ENCODE measurements around the gene HARS1. TPM values are rescaled to one million over a fixed set of nuclear protein-coding genes. Genes with fewer than 3 reads are reported as not detected.
"Not testable (repeated sequence)": the region's sequence is repeated elsewhere in the genome, so short reads cannot be mapped to it uniquely, and the experiment has no call there.

Gene HARS1
- total RNA-seq, 1 donor from 2014 or later = 95.2 TPM

DNA sequence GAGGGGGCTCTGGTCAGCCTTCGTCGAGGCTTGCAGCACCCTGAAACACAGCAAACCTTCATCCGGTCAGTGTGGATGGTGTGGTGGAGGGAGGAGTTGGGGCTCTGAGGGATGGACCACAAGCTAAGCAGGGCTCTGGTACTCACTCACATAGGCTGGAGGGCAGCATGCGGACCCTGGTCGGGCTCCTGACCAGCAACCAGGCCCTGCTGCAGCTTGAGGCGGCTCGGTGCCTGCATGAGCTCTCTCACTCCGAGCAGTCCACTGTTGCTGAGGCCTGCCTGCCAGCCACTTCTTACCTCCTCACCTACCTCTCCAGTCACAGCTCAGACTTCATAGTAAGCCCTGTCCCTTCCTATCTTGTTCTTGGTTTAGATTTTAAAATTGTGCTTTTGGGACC, 49.5 kb downstream of the HARS1 start:
- Mint-ChIP-seq H3K27me3 (ENCODE audit: low read depth, unreplicated experiment) (no peaks in the 10 kb centered on the region), H3K36me3 (ENCODE audit: low read depth, unreplicated experiment) (peaks cover 11% of the 10 kb centered on the region), H3K9me3 (ENCODE audit: unreplicated experiment) (no peaks in the 10 kb centered on the region), H3K4me1 (ENCODE audit: low read depth, unreplicated experiment) (peaks cover 9% of the 10 kb centered on the region), H3K4me3 (ENCODE audit: unreplicated experiment) (no peak overlapping the region), H3K27ac (ENCODE audit: unreplicated experiment) (no peak overlapping the region)
- H3K27ac ChIP-seq (ENCODE audit: low read depth, low read length) = no peak overlapping the region
- H3K4me3 ChIP-seq (ENCODE audit: insufficient read depth, low read depth, low read length) = no peak overlapping the region
- no peaks in the 10 kb centered on the region for H3K9me3 ChIP-seq (ENCODE audit: insufficient read depth, low read depth, low read length)
- peaks cover 32% of the 10 kb centered on the region for H3K79me2 ChIP-seq (ENCODE audit: insufficient read depth, low read length)
- peaks cover 6% of the 10 kb centered on the region for H4K20me1 ChIP-seq (ENCODE audit: insufficient read depth, low read length)
- no peak overlapping the region for H2AFZ ChIP-seq (ENCODE audit: low read depth, low read length)
- no peak for FAIRE-seq
- no peaks in the 10 kb centered on the region for H3K27me3 ChIP-seq (ENCODE audit: insufficient read depth, low read length)
- H3K4me2 ChIP-seq (ENCODE audit: low read length) = no peak overlapping the region
- no peak overlapping the region for H3K9ac ChIP-seq (ENCODE audit: low read length)
- peaks cover 12% of the 10 kb centered on the region for H3K4me1 ChIP-seq (ENCODE audit: insufficient read depth, low read length)
- H3K36me3 ChIP-seq (ENCODE audit: insufficient read depth, low read length) = peaks cover 6% of the 10 kb centered on the region
- no peak for TF ChIP-seq EZH2 (IDR thresholded peaks at IDR 0.05; ENCODE audit: insufficient read depth, low read length)
- DNase-seq (ENCODE audit: low read depth) = no peak

DNA sequence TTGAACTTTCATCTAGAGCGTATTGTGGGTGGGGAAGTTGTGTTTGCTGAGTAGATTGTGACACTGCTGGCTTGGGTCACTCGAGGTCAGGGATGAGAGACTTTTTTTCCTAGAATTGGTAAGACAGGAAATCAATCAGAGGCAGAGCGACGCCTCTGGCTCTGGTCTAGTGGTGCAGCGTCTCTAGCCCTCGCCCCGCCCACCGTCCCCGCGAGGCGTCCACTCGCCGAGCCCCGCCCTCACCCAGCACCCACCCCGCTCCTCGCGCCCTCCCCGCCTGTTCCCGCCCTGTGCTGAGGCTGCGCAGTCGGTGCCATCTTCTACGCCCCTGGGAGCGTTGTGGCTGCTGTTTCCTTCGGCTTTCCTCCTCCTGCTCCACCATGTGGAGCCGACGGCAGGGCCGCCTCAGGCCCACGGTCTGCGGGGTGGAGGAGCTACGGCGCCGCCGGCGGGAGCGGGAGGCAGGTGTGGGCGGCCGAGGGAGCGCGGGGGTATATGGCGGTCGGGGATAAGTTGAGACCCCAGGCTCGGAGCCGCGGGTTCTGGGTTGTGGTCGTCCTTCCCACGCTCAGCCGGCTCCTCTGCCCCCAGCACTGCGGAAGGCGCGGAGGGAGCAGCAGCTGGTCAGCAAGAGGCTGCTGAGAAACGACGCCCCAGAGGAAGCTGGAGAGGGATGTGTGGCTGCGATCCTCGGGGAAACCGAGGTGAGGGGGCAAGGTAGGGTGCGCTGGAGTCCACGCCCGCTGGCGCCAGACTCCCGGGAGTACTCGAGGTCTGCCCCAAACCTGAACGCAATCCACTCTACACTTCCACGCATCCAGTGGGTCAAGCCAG, 51.8 kb downstream of the HARS1 start, which contains the start of gene TMCO6:
TMCO6 (plus strand) TSS at position 304 of the 834 bp plus-strand sequence; CDS start at position 381, 77 bp downstream.
- Histone ChIP-seq H3K4me1 (ENCODE audit: insufficient read depth, low read length) (peaks cover 8% of the 10 kb centered on the region), H2AFZ (ENCODE audit: low read depth, low read length) (peak within 1 kb of the TSS; percentile 85), H3K9ac (ENCODE audit: low read length) (peak within 1 kb of the TSS; percentile 78), H3K36me3 (ENCODE audit: insufficient read depth, low read length) (peaks cover 4% of the 10 kb centered on the region), H3K27ac (ENCODE audit: low read depth, low read length) (peak within 1 kb of the TSS; percentile 44), H3K27me3 (ENCODE audit: insufficient read depth, low read length) (no peaks in the 10 kb centered on the region), H3K79me2 (ENCODE audit: insufficient read depth, low read length) (peaks cover 10% of the 10 kb centered on the region), H3K4me2 (ENCODE audit: low read length) (peak within 1 kb of the TSS; percentile 95), H3K9me3 (ENCODE audit: insufficient read depth, low read depth, low read length) (no peaks in the 10 kb centered on the region), H3K4me3 (ENCODE audit: insufficient read depth, low read depth, low read length) (peak within 1 kb of the TSS; percentile 68), H4K20me1 (ENCODE audit: insufficient read depth, low read length) (peaks cover 6% of the 10 kb centered on the region)
- peaks cover 11% of the 10 kb centered on the region for H3K36me3 Mint-ChIP-seq (ENCODE audit: low read depth, unreplicated experiment)
- peak within 1 kb of the TSS; percentile 88 for H3K4me3 Mint-ChIP-seq (ENCODE audit: unreplicated experiment)
- H3K4me1 Mint-ChIP-seq (ENCODE audit: low read depth, unreplicated experiment) = peaks cover 6% of the 10 kb centered on the region
- peak within 1 kb of the TSS; percentile 71 for H3K27ac Mint-ChIP-seq (ENCODE audit: unreplicated experiment)
- no peaks in the 10 kb centered on the region for H3K9me3 Mint-ChIP-seq (ENCODE audit: unreplicated experiment)
- H3K27me3 Mint-ChIP-seq (ENCODE audit: low read depth, unreplicated experiment) = no peaks in the 10 kb centered on the region
- DNase-seq (ENCODE audit: low read depth) (peak; percentile 79), FAIRE-seq (no peak)
- no peak for TF ChIP-seq EZH2 (IDR thresholded peaks at IDR 0.05; ENCODE audit: insufficient read depth, low read length)
- TF ChIP-seq, protein P1, sequence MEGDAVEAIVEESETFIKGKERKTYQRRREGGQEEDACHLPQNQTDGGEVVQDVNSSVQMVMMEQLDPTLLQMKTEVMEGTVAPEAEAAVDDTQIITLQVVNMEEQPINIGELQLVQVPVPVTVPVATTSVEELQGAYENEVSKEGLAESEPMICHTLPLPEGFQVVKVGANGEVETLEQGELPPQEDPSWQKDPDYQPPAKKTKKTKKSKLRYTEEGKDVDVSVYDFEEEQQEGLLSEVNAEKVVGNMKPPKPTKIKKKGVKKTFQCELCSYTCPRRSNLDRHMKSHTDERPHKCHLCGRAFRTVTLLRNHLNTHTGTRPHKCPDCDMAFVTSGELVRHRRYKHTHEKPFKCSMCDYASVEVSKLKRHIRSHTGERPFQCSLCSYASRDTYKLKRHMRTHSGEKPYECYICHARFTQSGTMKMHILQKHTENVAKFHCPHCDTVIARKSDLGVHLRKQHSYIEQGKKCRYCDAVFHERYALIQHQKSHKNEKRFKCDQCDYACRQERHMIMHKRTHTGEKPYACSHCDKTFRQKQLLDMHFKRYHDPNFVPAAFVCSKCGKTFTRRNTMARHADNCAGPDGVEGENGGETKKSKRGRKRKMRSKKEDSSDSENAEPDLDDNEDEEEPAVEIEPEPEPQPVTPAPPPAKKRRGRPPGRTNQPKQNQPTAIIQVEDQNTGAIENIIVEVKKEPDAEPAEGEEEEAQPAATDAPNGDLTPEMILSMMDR (IDR thresholded peaks at IDR 0.05; ENCODE audit: insufficient read depth, low read depth, low read length) = peak; percentile 34

DNA sequence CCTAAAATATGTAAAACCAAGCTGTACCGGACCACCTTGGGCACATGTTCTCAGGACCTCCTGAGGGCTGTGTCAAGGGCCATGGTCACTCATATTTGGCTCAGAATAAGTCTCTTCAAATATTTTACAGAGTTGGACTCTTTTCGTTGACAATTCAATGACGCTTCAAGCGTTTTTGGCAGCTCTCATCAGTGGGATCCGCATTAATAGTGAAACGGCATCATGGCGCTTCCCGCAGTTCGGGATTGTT, 52.3 kb downstream of the HARS1 start:
- peak overlapping the region; percentile 53 for H3K9ac ChIP-seq (ENCODE audit: low read length)
- H4K20me1 ChIP-seq (ENCODE audit: insufficient read depth, low read length); DNase-seq (ENCODE audit: low read depth): not testable (repeated sequence)

More for the DNA sequence above, 52.3 kb downstream of the HARS1 start:
- not testable (repeated sequence) for H3K4me1 ChIP-seq (ENCODE audit: insufficient read depth, low read length); H3K27me3 Mint-ChIP-seq (ENCODE audit: low read depth, unreplicated experiment); H3K4me1 Mint-ChIP-seq (ENCODE audit: low read depth, unreplicated experiment); FAIRE-seq; H3K27me3 ChIP-seq (ENCODE audit: insufficient read depth, low read length); H3K36me3 ChIP-seq (ENCODE audit: insufficient read depth, low read length); H3K9me3 ChIP-seq (ENCODE audit: insufficient read depth, low read depth, low read length); H3K9me3 Mint-ChIP-seq (ENCODE audit: unreplicated experiment)
- Mint-ChIP-seq H3K36me3 (ENCODE audit: low read depth, unreplicated experiment) (peaks cover 11% of the 10 kb centered on the region), H3K27ac (ENCODE audit: unreplicated experiment) (peak overlapping the region; percentile 71), H3K4me3 (ENCODE audit: unreplicated experiment) (peak overlapping the region; percentile 88)
- Histone ChIP-seq H3K4me3 (ENCODE audit: insufficient read depth, low read depth, low read length) (peak overlapping the region; percentile 55), H3K79me2 (ENCODE audit: insufficient read depth, low read length) (peaks cover 10% of the 10 kb centered on the region), H2AFZ (ENCODE audit: low read depth, low read length) (peak overlapping the region; percentile 73), H3K4me2 (ENCODE audit: low read length) (peak overlapping the region; percentile 95), H3K27ac (ENCODE audit: low read depth, low read length) (peak overlapping the region; percentile 12)
